Central memory CD4-positive, alpha-beta T cell (primary cell): ENCODE measurements around the gene ZNF431.
"Not testable (repeated sequence)": the region's sequence is repeated elsewhere in the genome, so short reads cannot be mapped to it uniquely, and the experiment has no call there.

Experiments used
- DNase-seq: peaks from one replicate; pipeline ENCODE4 v3.0.0; 2022

ZNF431 gene

GRCh38 chr19:21147540-21147939 is 5.7 kb downstream of the ZNF431 start:
- DNase-seq: no peak

- no peak for DNase-seq
These were observed 6.8 kb downstream of the ZNF431 start for GRCh38 chr19:21148681-21149080.

GRCh38 chr19:21149877-21150276 is 8.0 kb downstream of the ZNF431 start:
- no peak for DNase-seq

GRCh38 chr19:21151460-21151859 is 9.6 kb downstream of the ZNF431 start:
- DNase-seq: no peak

- no peak for DNase-seq
These were observed 16.8 kb downstream of the ZNF431 start for GRCh38 chr19:21158523-21159135.

GRCh38 chr19:21164541-21164940 is 22.7 kb downstream of the ZNF431 start:
- DNase-seq: no peak

GRCh38 chr19:21166436-21166835 is 24.6 kb downstream of the ZNF431 start:
- no peak for DNase-seq

GRCh38 chr19:21197590-21198295 is 55.9 kb downstream of the ZNF431 start:
- DNase-seq: no peak

- peak; percentile 7 for DNase-seq
These were observed 61.1 kb downstream of the ZNF431 start for GRCh38 chr19:21202865-21203494.

- DNase-seq: no peak
These were observed 68.3 kb downstream of the ZNF431 start for GRCh38 chr19:21210037-21210621.

GRCh38 chr19:21221693-21222092 is 79.9 kb downstream of the ZNF431 start:
- DNase-seq: no peak

GRCh38 chr19:21229938-21230337 is 88.1 kb downstream of the ZNF431 start:
- not testable (repeated sequence) for DNase-seq

- no peak for DNase-seq
These were observed 91.9 kb downstream of the ZNF431 start for GRCh38 chr19:21233691-21234090.

- not testable (repeated sequence) for DNase-seq
These were observed 94.9 kb downstream of the ZNF431 start for GRCh38 chr19:21236751-21237150.

- no peak for DNase-seq
These were observed 96.8 kb downstream of the ZNF431 start for GRCh38 chr19:21238670-21239069.
